DOHH2 (cell line): ENCODE measurements around the gene LYRM4.

ENCODE experiments used
- H3F3A ChIP-seq: fragments of 200-600 bp; sonication (generic), shearing (Covaris generic); 2 replicates; pipeline ENCODE4 v1.6.0; 2016; ENCODE audit warnings: antibody characterized with exemption, mild to moderate bottlenecking; ENCODE audit not compliant: control insufficient read depth, insufficient read depth
- H3K27ac ChIP-seq: fragments of 200-600 bp; sonication (generic); 2 replicates; pipeline ENCODE4 v1.5.1; 2014; ENCODE audit warnings: low read depth, mild to moderate bottlenecking, low read length, moderate library complexity
- H3K27me3 ChIP-seq: fragments of 200-600 bp; sonication (generic); 2 replicates; pipeline ENCODE4 v1.6.1; 2014; ENCODE audit warnings: mild to moderate bottlenecking, low read length, mixed read lengths; ENCODE audit not compliant: control insufficient read depth
- H3K36me3 ChIP-seq: fragments of 200-600 bp; sonication (generic); 2 replicates; pipeline ENCODE4 v1.6.1; 2014; ENCODE audit warnings: mild to moderate bottlenecking, low read length, moderate library complexity, mixed read lengths; ENCODE audit not compliant: control insufficient read depth
- H3K4me1 ChIP-seq: fragments of 200-600 bp; sonication (generic); 2 replicates; pipeline ENCODE4 v1.6.1; 2014; ENCODE audit warnings: mild to moderate bottlenecking, low read length, mixed read lengths; ENCODE audit not compliant: control insufficient read depth
- H3K4me2 ChIP-seq: fragments of 200-600 bp; sonication (generic); 2 replicates; pipeline ENCODE4 v1.6.0; 2014; ENCODE audit warnings: mild to moderate bottlenecking, low read length, moderate library complexity
- H3K4me3 ChIP-seq: fragments of 200-600 bp; sonication (generic); 2 replicates; pipeline ENCODE4 v1.5.1; 2014; ENCODE audit warnings: mild to moderate bottlenecking, low read length, mixed read lengths
- H3K79me2 ChIP-seq: fragments of 200-600 bp; sonication (generic); 2 replicates; pipeline ENCODE4 v1.6.1; 2014; ENCODE audit warnings: mild to moderate bottlenecking, low read length, mixed read lengths; ENCODE audit not compliant: control insufficient read depth
- H3K9me2 ChIP-seq: fragments of 200-600 bp; sonication (generic); replicated peaks from 2 replicates; pipeline ENCODE4 v1.6.1; 2014; ENCODE audit warnings: mild to moderate bottlenecking, low read length, mixed read lengths; ENCODE audit not compliant: control insufficient read depth
- H3K9me3 ChIP-seq: fragments of 200-600 bp; sonication (generic); 2 replicates; pipeline ENCODE4 v1.6.1; 2014; ENCODE audit warnings: antibody characterized with exemption, low read length, mixed read lengths; ENCODE audit not compliant: control insufficient read depth, insufficient read depth
- H4K20me1 ChIP-seq: fragments of 200-600 bp; sonication (generic); 2 replicates; pipeline ENCODE4 v1.6.0; 2014; ENCODE audit warnings: low read depth, mild to moderate bottlenecking, antibody characterized with exemption, low read length, moderate library complexity; ENCODE audit not compliant: control insufficient read depth, insufficient read depth
- CTCF ChIP-seq: fragments of 200-600 bp; sonication (generic); IDR thresholded peaks from one replicate; pipeline ENCODE4 v1.5.1; 2014; ENCODE audit warnings: antibody characterized with exemption, mild to moderate bottlenecking, low read depth, low read length; ENCODE audit not compliant: poor library complexity, severe bottlenecking
- EZH2phosphoT487 ChIP-seq: fragments of 200-600 bp; sonication (generic); IDR thresholded peaks from 2 replicates; pipeline ENCODE4 v1.6.1; 2017; ENCODE audit warnings: borderline replicate concordance, mild to moderate bottlenecking, antibody characterized with exemption, low read length, moderate library complexity, mixed read lengths

The LYRM4 gene

GRCh38 chr6:5090603-5091002, 170.1 kb downstream of the LYRM4 start:
- no peaks in the 10 kb centered on the region for H3K9me3 ChIP-seq
- no peaks in the 10 kb centered on the region for H3K36me3 ChIP-seq
- peaks cover 37% of the 10 kb centered on the region for H3K27me3 ChIP-seq
- no peak for TF ChIP-seq EZH2phosphoT487
- no peak for TF ChIP-seq CTCF
- no peaks in the 10 kb centered on the region for H3K9me2 ChIP-seq
- no peaks in the 10 kb centered on the region for H4K20me1 ChIP-seq
- H3K27ac ChIP-seq: no peak overlapping the region
- no peaks in the 10 kb centered on the region for H3F3A ChIP-seq
- no peaks in the 10 kb centered on the region for H3K79me2 ChIP-seq
- no peak overlapping the region for H3K4me2 ChIP-seq
- no peak overlapping the region for H3K4me3 ChIP-seq
- H3K4me1 ChIP-seq: peaks cover 34% of the 10 kb centered on the region

GRCh38 chr6:5089481-5090438, 171.0 kb downstream of the LYRM4 start:
- H3K9me2 ChIP-seq: no peaks in the 10 kb centered on the region
- H3K27me3 ChIP-seq: peaks cover 45% of the 10 kb centered on the region
- no peaks in the 10 kb centered on the region for H3K79me2 ChIP-seq
- no peak overlapping the region for H3K27ac ChIP-seq
- H3K4me2 ChIP-seq: no peak overlapping the region
- no peaks in the 10 kb centered on the region for H3K36me3 ChIP-seq
- no peaks in the 10 kb centered on the region for H3F3A ChIP-seq
- no peaks in the 10 kb centered on the region for H3K9me3 ChIP-seq
- H4K20me1 ChIP-seq: no peaks in the 10 kb centered on the region
- TF ChIP-seq CTCF (no peak), EZH2phosphoT487 (no peak)
- H3K4me1 ChIP-seq: peaks cover 32% of the 10 kb centered on the region
- H3K4me3 ChIP-seq: no peak overlapping the region

GRCh38 chr6:5088780-5089179, 172.0 kb downstream of the LYRM4 start:
- H3K9me3 ChIP-seq: no peaks in the 10 kb centered on the region
- H3K4me2 ChIP-seq: no peak overlapping the region
- H3K36me3 ChIP-seq: no peaks in the 10 kb centered on the region
- no peaks in the 10 kb centered on the region for H3K9me2 ChIP-seq
- no peak overlapping the region for H3K27ac ChIP-seq
- peaks cover 52% of the 10 kb centered on the region for H3K27me3 ChIP-seq
- no peaks in the 10 kb centered on the region for H3F3A ChIP-seq
- no peak overlapping the region for H3K4me3 ChIP-seq
- no peaks in the 10 kb centered on the region for H3K79me2 ChIP-seq
- H3K4me1 ChIP-seq: peaks cover 31% of the 10 kb centered on the region
- H4K20me1 ChIP-seq: no peaks in the 10 kb centered on the region
- TF ChIP-seq EZH2phosphoT487 (no peak), CTCF (no peak)
